Erythroblast (primary cell): ENCODE measurements around the gene CHCHD3.

Experiments used
- GATA1 ChIP-seq: IDR thresholded peaks from 2 replicates; pipeline ENCODE4 v1.6.1; 2011; ENCODE audit warnings: low read depth, mild to moderate bottlenecking, control low read depth, low read length, moderate library complexity
- POLR2A ChIP-seq: IDR thresholded peaks from 2 replicates; pipeline ENCODE4 v1.6.1; 2011; ENCODE audit warnings: mild to moderate bottlenecking, low read length

- TF ChIP-seq POLR2A = no peak
- no peak for TF ChIP-seq GATA1
Measured at GRCh38 chr7:132784406-132784805, 297.5 kb downstream of the CHCHD3 start.
